NOMO-1 treated with dmso at 0.1 percent for 144 hours (cell line): ENCODE results near the gene DGKI.

Experiments
- DNase-seq: peaks from one replicate; lab custom pipeline; 2025; ENCODE audit not compliant: unreplicated experiment; lab: John Stamatoyannopoulos, UW

Gene DGKI

DNA sequence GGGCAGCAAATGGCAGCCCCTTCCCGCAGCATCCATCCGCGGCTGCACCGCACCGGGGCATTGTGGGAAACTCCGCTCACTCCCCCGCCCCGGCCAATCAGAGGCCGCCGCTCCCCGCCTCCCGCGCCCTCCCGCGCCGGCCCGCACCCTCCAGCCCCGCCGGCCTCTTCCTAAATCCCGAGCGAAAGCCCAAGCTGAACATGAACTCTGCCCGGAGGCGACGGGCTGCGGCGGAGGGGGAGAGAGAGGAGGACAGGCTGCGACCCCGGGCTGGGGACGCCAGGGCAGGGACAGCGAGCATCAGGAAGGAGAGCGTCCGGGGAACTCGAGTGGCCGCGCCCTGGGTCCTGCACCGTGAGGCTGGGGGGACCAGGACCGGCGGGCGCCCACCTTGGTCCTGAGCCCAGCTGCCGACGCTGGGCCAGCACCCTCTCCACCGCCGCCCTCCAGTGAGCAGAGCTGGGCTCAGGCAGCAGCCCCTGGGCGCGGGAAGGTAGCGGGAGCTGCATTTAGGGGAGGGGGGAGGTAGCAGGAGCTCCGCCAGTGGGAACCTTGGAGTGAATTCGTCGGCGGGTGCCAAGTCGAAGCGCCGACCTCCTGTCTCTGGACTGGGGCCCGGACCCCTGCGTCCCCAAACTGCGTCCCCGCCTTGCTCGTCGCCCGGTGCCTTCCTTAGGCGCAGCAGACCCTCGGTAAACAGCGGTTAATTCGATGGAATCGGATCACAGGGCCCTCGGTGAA, at the start of gene DGKI:
TSS of gene DGKI (minus strand) at position 148 of the 741 bp plus-strand sequence.
- no peak for DNase-seq

- DNase-seq = no peak
Measured at GRCh38 chr7:137895301-137896221, 48.8 kb upstream of the DGKI start.

DNA sequence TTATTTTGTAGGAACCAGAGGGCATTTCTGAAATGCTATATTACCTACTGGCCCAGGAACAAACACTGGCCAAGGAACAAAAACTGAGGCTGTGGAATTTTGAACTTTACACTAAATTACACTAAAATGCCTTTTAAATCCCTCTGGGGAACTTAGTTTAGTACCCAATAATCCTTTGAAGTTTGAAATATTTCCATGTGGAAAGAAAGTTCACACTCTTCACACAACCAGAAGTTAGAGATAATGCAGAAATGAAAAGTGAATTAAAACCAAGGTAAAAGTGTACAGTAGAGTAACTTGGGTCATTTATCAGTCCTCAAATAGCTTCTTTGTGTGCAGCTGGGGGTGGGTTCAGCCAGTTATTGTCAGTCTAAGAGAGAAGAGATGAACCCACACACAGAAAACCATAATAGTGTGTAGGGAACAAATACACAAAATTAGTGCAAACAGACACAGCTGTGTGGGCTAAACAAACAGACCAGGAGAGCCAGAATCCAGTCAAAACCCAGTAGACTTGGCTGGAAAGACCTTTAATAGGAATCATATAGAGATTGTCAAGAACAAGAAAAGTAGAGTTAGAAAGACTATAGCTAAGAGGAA, 46.5 kb upstream of the DGKI start:
- DNase-seq = no peak

DNA sequence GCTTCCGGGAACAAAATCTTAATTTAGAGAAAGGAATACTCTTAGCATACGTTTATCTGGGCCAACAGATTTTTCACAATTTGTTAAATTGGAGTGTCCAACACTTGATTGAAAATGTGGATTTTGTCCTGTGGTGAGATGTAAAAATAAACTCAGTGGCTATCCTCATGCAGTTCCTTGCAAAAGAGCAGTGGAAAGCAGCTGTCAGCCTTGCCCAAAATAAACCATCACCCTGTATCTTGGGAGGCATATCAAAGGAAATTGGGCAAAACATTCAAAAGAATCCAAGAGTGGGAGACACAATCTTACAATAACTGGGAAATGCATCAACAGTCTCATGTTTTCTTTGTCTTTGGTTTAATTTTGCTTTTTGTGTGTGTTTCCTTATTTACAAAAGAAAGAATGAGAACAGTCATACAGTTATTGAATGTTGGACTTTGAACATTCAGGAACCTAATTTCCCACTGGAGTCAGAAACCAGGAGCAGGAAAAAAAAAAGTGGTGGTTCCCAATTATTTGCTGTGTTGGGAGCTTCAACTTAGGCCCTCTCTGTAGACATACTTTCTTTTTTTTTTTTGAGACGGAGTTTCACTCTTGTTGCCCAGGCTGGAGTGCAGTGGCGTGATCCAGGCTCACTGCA, 44.4 kb upstream of the DGKI start:
- no peak for DNase-seq

- no peak for DNase-seq
Measured at GRCh38 chr7:137890449-137890921, 43.7 kb upstream of the DGKI start.

GRCh38 chr7:137888241-137888640, 41.5 kb upstream of the DGKI start:
- DNase-seq = no peak

DNA sequence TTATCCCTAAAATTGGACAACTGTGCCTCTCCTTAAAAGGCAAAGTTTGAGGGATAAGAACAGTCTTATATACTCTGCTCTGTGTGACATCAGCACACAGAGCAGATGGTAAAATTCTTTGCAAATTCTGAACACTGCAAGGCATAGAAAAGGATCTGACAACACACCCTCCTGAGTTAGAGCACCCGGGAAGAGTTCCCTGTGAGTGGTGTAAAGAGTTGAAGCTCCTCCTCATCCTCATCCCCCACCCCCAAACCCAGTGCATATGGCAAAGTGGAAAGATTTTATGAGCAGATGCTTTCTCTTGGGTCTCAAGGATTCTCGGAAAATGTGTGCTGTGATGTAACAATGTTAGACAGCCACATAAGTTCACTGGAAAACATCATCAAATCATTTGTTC, 40.0 kb upstream of the DGKI start:
- no peak for DNase-seq

DNA sequence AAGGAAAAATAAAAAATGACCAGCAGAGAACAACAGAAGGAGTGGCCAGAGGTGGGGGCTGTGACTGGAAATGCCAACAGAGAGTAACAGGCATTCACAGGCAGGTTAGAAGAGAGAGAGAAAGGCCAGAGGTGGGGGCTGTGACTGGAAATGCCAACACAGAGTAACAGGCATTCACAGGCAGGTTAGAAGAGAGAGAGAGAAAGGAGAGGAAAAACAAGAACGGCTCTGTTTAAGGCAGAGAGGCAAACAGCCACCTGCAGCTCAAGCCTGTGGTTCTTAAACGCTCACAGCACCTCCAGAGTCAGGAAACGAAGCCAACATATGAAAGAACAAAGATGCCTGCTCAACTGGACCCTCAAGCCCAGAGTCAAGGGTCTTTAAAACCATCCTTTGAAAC, 39.5 kb upstream of the DGKI start:
- DNase-seq = no peak

- DNase-seq = no peak
Measured at GRCh38 chr7:137885678-137886077, 38.9 kb upstream of the DGKI start.

DNA sequence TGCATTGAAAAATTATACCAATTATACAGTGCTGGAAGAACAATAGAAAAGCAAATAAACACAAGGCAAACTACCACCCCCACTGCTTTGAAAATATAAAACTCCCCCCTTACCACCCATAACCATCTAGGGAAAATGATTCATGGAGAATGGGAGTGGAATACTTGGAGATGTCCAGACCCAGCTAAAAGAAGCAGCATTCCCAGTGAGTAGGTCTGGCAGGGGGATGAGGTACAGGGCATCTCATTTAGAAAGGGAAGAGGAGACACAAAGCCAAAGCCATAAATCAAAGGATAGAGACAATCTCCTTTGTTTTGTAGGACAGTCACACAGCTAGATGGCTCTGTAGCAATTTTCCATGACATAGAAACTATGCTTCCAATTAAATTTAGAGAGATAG, 36.0 kb upstream of the DGKI start:
- no peak for DNase-seq

DNA sequence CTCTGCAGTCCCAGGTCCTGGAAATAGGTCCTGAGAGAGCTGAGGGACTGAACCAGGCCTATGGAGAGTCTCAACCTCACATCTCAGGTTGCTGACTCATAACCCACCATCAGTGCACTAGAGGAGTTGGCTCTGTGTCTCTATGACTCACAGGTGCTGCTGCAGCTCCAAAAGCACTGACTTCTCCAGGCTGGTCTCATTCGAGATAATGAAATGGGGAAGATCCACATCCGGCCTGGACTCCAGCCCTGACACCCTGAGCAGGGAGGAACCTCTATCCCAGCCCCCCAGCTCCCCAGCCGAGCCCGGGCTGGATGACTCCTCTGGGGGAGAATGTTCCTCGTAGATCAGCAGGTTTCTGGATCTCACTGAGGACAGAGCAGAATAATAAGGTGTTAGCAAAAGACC, 35.5 kb upstream of the DGKI start:
- DNase-seq = no peak

GRCh38 chr7:137881607-137882260, 35.0 kb upstream of the DGKI start:
- DNase-seq = no peak

DNA sequence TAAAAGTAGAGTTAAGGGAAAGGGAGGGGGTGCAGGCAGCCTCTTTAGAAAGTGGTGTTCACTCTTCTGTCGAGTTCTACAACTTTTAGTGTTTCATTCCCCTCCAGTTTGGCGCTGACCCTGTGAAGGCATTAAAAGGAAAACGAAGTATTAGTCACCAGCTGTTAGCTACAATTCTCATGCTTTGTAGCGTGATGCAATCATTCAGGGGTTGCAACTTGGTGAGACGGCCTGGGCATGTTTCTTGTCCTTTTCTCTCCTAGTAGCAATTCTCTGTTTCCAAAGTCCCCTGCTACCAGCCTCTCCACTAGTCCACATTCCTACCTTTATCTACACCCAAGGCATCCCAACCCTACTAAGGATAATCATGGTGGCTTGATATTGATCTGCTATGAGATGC, 33.7 kb upstream of the DGKI start:
- DNase-seq = no peak

DNA sequence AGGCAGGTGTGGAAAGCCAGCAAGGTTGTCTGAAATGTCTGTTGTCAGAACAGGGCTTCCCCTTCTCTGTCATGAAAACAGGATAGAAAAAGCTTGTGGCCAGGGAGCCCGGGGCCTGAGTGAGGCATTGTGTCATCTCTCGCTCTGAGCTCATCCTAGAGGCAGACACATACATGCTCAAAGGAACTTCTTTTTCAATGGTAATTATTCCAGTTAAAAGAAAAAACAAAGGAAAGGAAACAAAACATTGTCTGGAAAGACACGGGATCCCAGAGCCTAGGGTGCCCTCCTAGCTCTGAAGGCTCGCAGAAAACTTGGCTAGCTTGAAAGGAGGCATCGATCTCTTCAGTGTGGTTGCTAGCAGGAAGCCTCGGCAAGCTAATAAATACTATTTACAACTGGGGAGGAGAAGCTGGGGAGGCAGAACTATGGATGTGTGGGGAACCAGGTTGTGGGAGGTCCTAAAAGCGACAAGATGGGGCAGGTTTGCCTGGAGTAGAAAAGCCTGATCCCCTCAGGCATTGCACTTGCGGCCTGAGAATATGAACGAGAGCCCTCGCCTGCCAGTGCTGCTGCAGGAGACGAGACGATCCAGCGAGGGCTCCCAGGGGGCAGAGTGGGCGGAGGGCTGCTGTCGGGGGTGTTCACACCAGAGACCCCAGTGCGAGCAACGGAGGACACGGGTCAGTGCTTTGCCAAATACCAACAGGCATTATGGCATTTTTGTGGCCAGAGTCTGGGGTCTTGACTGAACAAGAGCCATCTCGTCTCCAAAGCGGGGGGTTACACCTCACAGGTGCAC, 32.8 kb upstream of the DGKI start:
- no peak for DNase-seq

DNA sequence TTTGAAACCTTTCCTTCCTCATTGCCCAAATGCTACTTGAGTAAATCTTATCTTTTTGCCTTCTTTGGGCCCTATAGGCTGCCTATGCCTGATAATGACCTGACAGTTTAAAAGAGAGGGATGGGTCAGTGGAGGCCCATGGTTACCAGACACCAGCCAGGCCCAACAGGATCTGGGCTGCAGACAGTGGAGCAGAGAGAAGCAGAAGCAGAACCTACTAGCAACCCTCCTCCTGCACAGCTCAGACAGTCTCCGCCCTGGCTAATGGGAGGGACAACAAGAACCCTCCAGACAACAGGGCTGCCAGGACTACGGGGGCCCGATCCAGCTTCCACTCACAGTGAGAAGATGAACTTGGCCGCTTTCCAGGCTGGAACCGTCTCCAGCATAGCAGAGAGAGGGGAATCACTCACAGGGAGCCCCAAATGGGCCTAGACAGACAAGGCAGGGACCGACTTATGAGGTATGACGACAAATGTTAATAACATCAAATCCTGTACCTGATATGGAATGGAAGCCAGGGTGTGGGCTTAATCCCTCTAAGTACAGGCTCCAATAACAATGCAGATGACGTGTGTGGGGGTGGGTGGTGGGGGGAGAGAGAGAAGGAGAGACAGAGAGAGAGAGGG, 31.7 kb upstream of the DGKI start:
- DNase-seq = no peak

DNA sequence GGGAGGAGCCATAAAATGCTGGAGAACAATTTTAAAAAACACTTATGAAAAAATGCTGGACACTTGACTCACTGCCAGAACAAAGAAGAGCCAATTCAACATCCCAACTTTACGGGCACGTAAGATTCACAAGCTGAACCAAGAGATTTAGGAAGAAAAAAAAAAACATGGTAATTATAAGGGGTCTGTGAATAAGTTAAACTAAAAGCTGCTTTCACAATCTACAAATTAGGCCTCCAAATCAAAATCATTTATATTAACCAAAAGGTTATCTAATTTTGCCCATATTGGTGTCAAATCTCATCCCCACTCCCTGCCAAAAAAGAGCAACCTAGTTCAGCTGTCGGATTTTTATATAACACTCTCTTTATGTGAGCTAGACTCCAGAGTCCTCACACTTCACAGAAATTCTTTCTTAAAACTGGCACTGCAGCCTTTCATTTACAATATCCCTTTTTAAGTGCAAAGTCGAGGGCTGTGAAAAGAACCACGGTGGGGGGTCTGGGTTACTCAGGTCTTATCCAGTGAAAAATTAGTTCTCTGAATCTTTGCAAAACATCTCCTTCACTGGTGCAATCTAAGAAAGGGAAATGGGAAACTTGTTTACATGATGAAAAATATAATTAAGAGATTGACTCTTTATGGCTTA, 30.4 kb upstream of the DGKI start:
- no peak for DNase-seq

GRCh38 chr7:137875746-137876145, 29.0 kb upstream of the DGKI start:
- DNase-seq = no peak

- DNase-seq = no peak
Measured at GRCh38 chr7:137873979-137874777, 27.4 kb upstream of the DGKI start.
